ENCODE data around the gene RNF130.

- no peak for TF ChIP-seq CTCF (IDR thresholded peaks at IDR 0.05; ENCODE audit: insufficient read depth, low read depth, low read length)
- TF ChIP-seq EZH2 (IDR thresholded peaks at IDR 0.05; ENCODE audit: insufficient read depth, low read length): no peak
Observed at GRCh38 chr5:180111273-180112002, 39.9 kb upstream of the RNF130 start.

All from astrocyte (in vitro differentiated cells and primary cell).